ENCODE measurements around the gene ZNF837. TPM values are rescaled to one million over a fixed set of nuclear protein-coding genes. Genes with fewer than 3 reads are reported as not detected.

Gene ZNF837
- total and polyA plus RNA-seq, 2 of the 13 experiments (the other 11 are each of a cell fraction or from before 2014, with no cell fraction given) = 0.29 to 1.3 TPM

- TF ChIP-seq ZBTB20 (CRISPR knock-in tag; IDR thresholded peaks at IDR 0.05; ENCODE audit: borderline replicate concordance, low read depth) (no peak), AGO2 (optimal IDR thresholded peaks at IDR 0.05; ENCODE audit: low read depth, low read length) (peak; percentile 99), ZBTB38 (CRISPR knock-in tag; IDR thresholded peaks at IDR 0.05) (no peak), GPN1 (CRISPR knock-in tag; IDR thresholded peaks at IDR 0.05; ENCODE audit: borderline replicate concordance) (no peak), ZNF558 (CRISPR knock-in tag; IDR thresholded peaks at IDR 0.05; ENCODE audit: borderline replicate concordance) (no peak), ZNF75D (CRISPR knock-in tag; IDR thresholded peaks at IDR 0.05; ENCODE audit: borderline replicate concordance) (no peak), ZMAT3 (CRISPR knock-in tag; conservative IDR thresholded peaks at IDR 0.05) (no peak), HHEX (CRISPR knock-in tag; IDR thresholded peaks at IDR 0.05) (no peak), EZH2 (conservative IDR thresholded peaks at IDR 0.05; ENCODE audit: low read depth, low read length) (no peak), CCDC6 (CRISPR knock-in tag; IDR thresholded peaks at IDR 0.05) (no peak), FLYWCH1 (CRISPR knock-in tag; IDR thresholded peaks at IDR 0.05) (no peak), ZNF792 (CRISPR knock-in tag; IDR thresholded peaks at IDR 0.05) (no peak), ZNF704 (CRISPR knock-in tag; IDR thresholded peaks at IDR 0.05; ENCODE audit: borderline replicate concordance) (no peak), TCF12 (IDR thresholded peaks at IDR 0.05) (no peak), TCF12 (CRISPR knock-in tag; IDR thresholded peaks at IDR 0.05) (no peak), ZNF251 (CRISPR knock-in tag; IDR thresholded peaks at IDR 0.05) (no peak), ZNF430 (CRISPR knock-in tag; IDR thresholded peaks at IDR 0.05) (no peak), ZNF510 (CRISPR knock-in tag; IDR thresholded peaks at IDR 0.05; ENCODE audit: low read depth) (no peak), HNRNPLL (IDR thresholded peaks at IDR 0.05; ENCODE audit: low read depth, low read length, poor library complexity, severe bottlenecking) (no peak), HNRNPL (IDR thresholded peaks at IDR 0.05; ENCODE audit: low read depth, low read length) (no peak), ZNF775 (CRISPR knock-in tag; IDR thresholded peaks at IDR 0.05; ENCODE audit: borderline replicate concordance) (no peak), THAP8 (CRISPR knock-in tag; IDR thresholded peaks at IDR 0.05; ENCODE audit: borderline replicate concordance) (no peak), GABPA (IDR thresholded peaks at IDR 0.05; ENCODE audit: low read depth, low read length) (no peak), GABPA (CRISPR knock-in tag; IDR thresholded peaks at IDR 0.05; ENCODE audit: low read depth) (no peak), TEAD3 (CRISPR knock-in tag; optimal IDR thresholded peaks at IDR 0.05; ENCODE audit: borderline replicate concordance) (peak; percentile 9), ZNF564 (CRISPR knock-in tag; IDR thresholded peaks at IDR 0.05) (no peak), SMYD3 (CRISPR knock-in tag; IDR thresholded peaks at IDR 0.05) (no peak), ZNF44 (CRISPR knock-in tag; IDR thresholded peaks at IDR 0.05) (no peak), SMAD1 (CRISPR knock-in tag; IDR thresholded peaks at IDR 0.05; ENCODE audit: borderline replicate concordance, low read depth) (no peak)
- TF ChIP-seq, protein P1, sequence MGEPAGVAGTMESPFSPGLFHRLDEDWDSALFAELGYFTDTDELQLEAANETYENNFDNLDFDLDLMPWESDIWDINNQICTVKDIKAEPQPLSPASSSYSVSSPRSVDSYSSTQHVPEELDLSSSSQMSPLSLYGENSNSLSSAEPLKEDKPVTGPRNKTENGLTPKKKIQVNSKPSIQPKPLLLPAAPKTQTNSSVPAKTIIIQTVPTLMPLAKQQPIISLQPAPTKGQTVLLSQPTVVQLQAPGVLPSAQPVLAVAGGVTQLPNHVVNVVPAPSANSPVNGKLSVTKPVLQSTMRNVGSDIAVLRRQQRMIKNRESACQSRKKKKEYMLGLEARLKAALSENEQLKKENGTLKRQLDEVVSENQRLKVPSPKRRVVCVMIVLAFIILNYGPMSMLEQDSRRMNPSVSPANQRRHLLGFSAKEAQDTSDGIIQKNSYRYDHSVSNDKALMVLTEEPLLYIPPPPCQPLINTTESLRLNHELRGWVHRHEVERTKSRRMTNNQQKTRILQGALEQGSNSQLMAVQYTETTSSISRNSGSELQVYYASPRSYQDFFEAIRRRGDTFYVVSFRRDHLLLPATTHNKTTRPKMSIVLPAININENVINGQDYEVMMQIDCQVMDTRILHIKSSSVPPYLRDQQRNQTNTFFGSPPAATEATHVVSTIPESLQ (CRISPR knock-in tag; conservative IDR thresholded peaks at IDR 0.05) = no peak
These were observed 14.6 kb upstream of the ZNF837 start, which contains the start of gene RNF225 (continued) for GRCh38 chr19:58395220-58395978.
